PC-3 (cell line): ENCODE data around the gene TPO. TPM values are rescaled to one million over a fixed set of nuclear protein-coding genes. Genes with fewer than 3 reads are reported as not detected.

Source experiments
- ATAC-seq: fragments of 200-7000 bp; cut with Tn5 transposase; 2 replicates; pipeline ENCODE4 v1.9.1; 2020; ENCODE audit warnings: mild to moderate bottlenecking, moderate library complexity
- BruUV-seq: library from RNA; stranded (reverse); fragments of 400-500 nt; replicated peaks from 2 replicates; lab custom pipeline; 2021; lab: Mats Ljungman, UMichigan
- CTCF ChIA-PET: fragments of 300-600 bp; sonication (Branson Sonifier 250); formaldehyde crosslinking; loops from one replicate; lab custom pipeline; 2022; ENCODE audit warnings: antibody characterized with exemption; lab: Charles Lee
- POLR2A ChIA-PET: fragments of 300-600 bp; sonication (Branson Sonifier 250); formaldehyde crosslinking; loops from one replicate; lab custom pipeline; 2022; ENCODE audit warnings: antibody characterized with exemption; ENCODE audit not compliant: unreplicated experiment; lab: Charles Lee
- DNase-seq: peaks from one replicate; pipeline ENCODE4 v3.0.0-alpha.2; 2015
- H2AFZ ChIP-seq: fragments of 300-600 bp; sonication (generic); 2 replicates; pipeline ENCODE4 v1.6.0; 2016; ENCODE audit warnings: antibody characterized with exemption, low read length
- H3F3A ChIP-seq: fragments of 300-600 bp; sonication (generic); one replicate; pipeline ENCODE4 v1.6.0; 2017; ENCODE audit warnings: antibody characterized with exemption, low read length, control low read depth, mild to moderate bottlenecking; ENCODE audit not compliant: unreplicated experiment
- H3K27ac ChIP-seq: fragments of 300-600 bp; sonication (generic); 2 replicates; pipeline ENCODE4 v1.5.1; 2016; ENCODE audit warnings: mild to moderate bottlenecking, low read length
- H3K27me3 ChIP-seq: fragments of 300-600 bp; sonication (generic); 2 replicates; pipeline ENCODE4 v1.6.1; 2016; ENCODE audit warnings: low read length, mixed read lengths
- H3K36me3 ChIP-seq: fragments of 300-600 bp; sonication (generic); 2 replicates; pipeline ENCODE4 v1.6.1; 2016; ENCODE audit warnings: low read depth, mixed run types, low read length, mixed read lengths
- H3K4me1 ChIP-seq: fragments of 300-600 bp; sonication (generic); 2 replicates; pipeline ENCODE4 v1.5.1; 2016; ENCODE audit warnings: low read length; ENCODE audit not compliant: insufficient read depth
- H3K4me2 ChIP-seq: fragments of 300-600 bp; sonication (generic); 2 replicates; pipeline ENCODE4 v1.6.0; 2016; ENCODE audit warnings: low read length
- H3K4me3 ChIP-seq: fragments of 300-600 bp; sonication (generic); 2 replicates; pipeline ENCODE4 v1.5.1; 2016; ENCODE audit warnings: mild to moderate bottlenecking, low read length, mixed read lengths
- H3K79me2 ChIP-seq: fragments of 300-600 bp; sonication (generic); 2 replicates; pipeline ENCODE4 v1.6.1; 2017; ENCODE audit warnings: low read length, mixed read lengths
- H3K9ac ChIP-seq: fragments of 300-600 bp; sonication (generic); 2 replicates; pipeline ENCODE4 v1.6.0; 2016; ENCODE audit warnings: mild to moderate bottlenecking, low read length
- H3K9me2 ChIP-seq: fragments of 300-600 bp; sonication (generic); replicated peaks from 2 replicates; pipeline ENCODE4 v1.6.1; 2016; ENCODE audit warnings: mixed run types, low read length, mixed read lengths
- H3K9me3 ChIP-seq: fragments of 300-600 bp; sonication (generic); 2 replicates; pipeline ENCODE4 v1.6.1; 2016; ENCODE audit warnings: low read length, mixed read lengths
- H4K20me1 ChIP-seq: fragments of 300-600 bp; sonication (generic); 2 replicates; pipeline ENCODE4 v1.6.1; 2016; ENCODE audit warnings: low read length, mixed read lengths
- CTCF ChIP-seq: fragments of 300-600 bp; sonication (generic); conservative IDR thresholded peaks from 2 replicates; pipeline ENCODE4 v1.5.1; 2017; ENCODE audit warnings: antibody characterized with exemption, low read depth, mild to moderate bottlenecking, low read length
- EZH2 ChIP-seq: fragments of 300-600 bp; sonication (generic); IDR thresholded peaks from one replicate; pipeline ENCODE4 v1.6.1; 2017; ENCODE audit warnings: antibody characterized with exemption, mild to moderate bottlenecking, low read length; ENCODE audit not compliant: unreplicated experiment
- EZH2phosphoT487 ChIP-seq: fragments of 300-600 bp; sonication (generic); IDR thresholded peaks from 2 replicates; pipeline ENCODE4 v1.6.1; 2018; ENCODE audit warnings: mild to moderate bottlenecking, antibody characterized with exemption, low read length, borderline replicate concordance
- intact Hi-C: fragments of 100-400 bp; cut with micrococcal nuclease; formaldehyde crosslinking; loops from 2 replicates; pipeline ENCODE4 v1.9.0; 2023
- total RNA-seq: library from RNA; depleted of rRNA; stranded (reverse); fragments of >200 nt; gene quantifications from 2 replicates; pipeline ENCODE4 v1.2.3, GENCODE V29; 2014

TPO gene
- total RNA-seq, 1 experiment from 2014 or later, result not detected

DNA sequence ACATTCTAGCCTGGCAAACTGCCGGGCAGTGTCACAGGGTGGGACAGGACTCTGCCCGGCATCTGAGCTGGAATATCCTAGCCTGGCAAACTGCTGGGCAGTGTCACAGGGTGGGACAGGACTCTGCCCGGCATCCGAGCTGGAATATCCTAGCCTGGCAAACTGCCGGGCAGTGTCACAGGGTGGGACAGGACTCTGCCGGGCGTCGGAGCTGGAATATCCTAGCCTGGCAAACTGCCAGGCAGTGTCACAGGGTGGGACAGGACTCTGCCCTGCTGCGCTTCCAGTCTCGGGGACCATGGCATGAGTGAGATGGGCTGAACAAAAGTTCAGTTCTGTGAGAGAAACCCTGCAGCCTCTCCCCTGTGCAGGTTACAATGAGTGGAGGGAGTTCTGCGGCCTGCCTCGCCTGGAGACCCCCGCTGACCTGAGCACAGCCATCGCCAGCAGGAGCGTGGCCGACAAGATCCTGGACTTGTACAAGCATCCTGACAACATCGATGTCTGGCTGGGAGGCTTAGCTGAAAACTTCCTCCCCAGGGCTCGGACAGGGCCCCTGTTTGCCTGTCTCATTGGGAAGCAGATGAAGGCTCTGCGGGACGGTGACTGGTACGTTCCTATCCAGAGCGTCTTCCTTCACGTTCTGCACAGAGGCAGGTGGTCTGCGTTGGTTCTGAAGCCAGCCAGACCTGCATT is 80.3 kb downstream of the TPO start:
- DNase-seq (no peak), ATAC-seq (no peak)
- intact Hi-C loops, result no loop called here
- no peaks in the 10 kb centered on the region for H3K4me1 ChIP-seq
- no peak overlapping the region for H3K27ac ChIP-seq
- no peaks in the 10 kb centered on the region for H3K9me3 ChIP-seq
- H3F3A ChIP-seq, result no peaks in the 10 kb centered on the region
- TF ChIP-seq EZH2, result no peak
- no peaks in the 10 kb centered on the region for H4K20me1 ChIP-seq
- no TSS peak for BruUV-seq
- ChIA-PET POLR2A (no interaction called here), CTCF (no interaction called here)
- H3K4me3 ChIP-seq, result no peak overlapping the region
- no peak overlapping the region for H3K9ac ChIP-seq
- H3K9me2 ChIP-seq, result no peaks in the 10 kb centered on the region
- H2AFZ ChIP-seq, result no peak overlapping the region
- no peak overlapping the region for H3K4me2 ChIP-seq
- H3K79me2 ChIP-seq, result no peaks in the 10 kb centered on the region
- H3K36me3 ChIP-seq, result no peaks in the 10 kb centered on the region
- H3K27me3 ChIP-seq, result peaks cover 77% of the 10 kb centered on the region

- Histone ChIP-seq H2AFZ (no peak overlapping the region), H3K27ac (no peak overlapping the region), H3K79me2 (no peaks in the 10 kb centered on the region), H3F3A (no peaks in the 10 kb centered on the region), H3K4me2 (no peak overlapping the region), H3K9me3 (no peaks in the 10 kb centered on the region), H3K27me3 (peaks cover 79% of the 10 kb centered on the region), H4K20me1 (no peaks in the 10 kb centered on the region), H3K4me3 (no peak overlapping the region), H3K9ac (no peak overlapping the region), H3K36me3 (no peaks in the 10 kb centered on the region), H3K9me2 (no peaks in the 10 kb centered on the region), H3K4me1 (no peaks in the 10 kb centered on the region)
- CTCF ChIA-PET, result no interaction called here
- DNase-seq, result no peak
- TF ChIP-seq EZH2, result no peak
- TF ChIP-seq EZH2phosphoT487, result no peak
- no peak for TF ChIP-seq CTCF
- BruUV-seq, result no TSS peak
- POLR2A ChIA-PET, result no interaction called here
- no peak for ATAC-seq
- intact Hi-C loops, result no loop called here
Measured at GRCh38 chr2:1494257-1494656, 81.0 kb downstream of the TPO start.

- Histone ChIP-seq H3F3A (no peaks in the 10 kb centered on the region), H3K79me2 (no peaks in the 10 kb centered on the region), H3K4me3 (no peak overlapping the region), H4K20me1 (no peaks in the 10 kb centered on the region), H3K9me2 (no peaks in the 10 kb centered on the region), H3K4me1 (no peaks in the 10 kb centered on the region), H3K4me2 (no peak overlapping the region), H3K9me3 (no peaks in the 10 kb centered on the region), H3K9ac (no peak overlapping the region), H3K27me3 (peaks cover 81% of the 10 kb centered on the region), H3K36me3 (no peaks in the 10 kb centered on the region), H3K27ac (no peak overlapping the region), H2AFZ (no peak overlapping the region)
- DNase-seq (no peak), ATAC-seq (no peak)
- POLR2A ChIA-PET, result no interaction called here
- TF ChIP-seq EZH2phosphoT487, result no peak
- TF ChIP-seq CTCF, result no peak
- TF ChIP-seq EZH2, result no peak
- intact Hi-C loops, result no loop called here
- BruUV-seq, result no TSS peak
- CTCF ChIA-PET, result no interaction called here
Measured at GRCh38 chr2:1494906-1495305, 81.6 kb downstream of the TPO start.
